IPS-20b (cell line): ENCODE measurements around the gene LITAFD.
"Not testable (repeated sequence)": the region's sequence is repeated elsewhere in the genome, so short reads cannot be mapped to it uniquely, and the experiment has no call there.

ENCODE experiments used
- H3K27ac ChIP-seq: one replicate; pipeline ENCODE4 v1.5.1; 2013; ENCODE audit warnings: low read length
- H3K27me3 ChIP-seq: 2 replicates; pipeline ENCODE4 v1.6.1; 2013; ENCODE audit warnings: mild to moderate bottlenecking, low read length, inconsistent platforms; ENCODE audit not compliant: insufficient read depth
- H3K36me3 ChIP-seq: 2 replicates; pipeline ENCODE4 v1.6.1; 2013; ENCODE audit warnings: low read depth, mild to moderate bottlenecking, inconsistent platforms, low read length, moderate library complexity; ENCODE audit not compliant: insufficient read depth
- H3K4me1 ChIP-seq: 2 replicates; pipeline ENCODE4 v1.6.1; 2013; ENCODE audit warnings: mild to moderate bottlenecking, control low read depth, inconsistent platforms, low read length, moderate library complexity; ENCODE audit not compliant: insufficient read depth
- H3K4me3 ChIP-seq: 2 replicates; pipeline ENCODE4 v1.5.1; 2013; ENCODE audit warnings: mild to moderate bottlenecking, low read length, inconsistent platforms
- H3K9ac ChIP-seq: 2 replicates; pipeline ENCODE4 v1.6.1; 2013; ENCODE audit warnings: low read depth, mild to moderate bottlenecking, inconsistent platforms, low read length, moderate library complexity
- H3K9me3 ChIP-seq: 2 replicates; pipeline ENCODE4 v1.6.1; 2013; ENCODE audit warnings: mild to moderate bottlenecking, low read depth, low read length, inconsistent platforms; ENCODE audit not compliant: insufficient read depth

LITAFD gene

DNA sequence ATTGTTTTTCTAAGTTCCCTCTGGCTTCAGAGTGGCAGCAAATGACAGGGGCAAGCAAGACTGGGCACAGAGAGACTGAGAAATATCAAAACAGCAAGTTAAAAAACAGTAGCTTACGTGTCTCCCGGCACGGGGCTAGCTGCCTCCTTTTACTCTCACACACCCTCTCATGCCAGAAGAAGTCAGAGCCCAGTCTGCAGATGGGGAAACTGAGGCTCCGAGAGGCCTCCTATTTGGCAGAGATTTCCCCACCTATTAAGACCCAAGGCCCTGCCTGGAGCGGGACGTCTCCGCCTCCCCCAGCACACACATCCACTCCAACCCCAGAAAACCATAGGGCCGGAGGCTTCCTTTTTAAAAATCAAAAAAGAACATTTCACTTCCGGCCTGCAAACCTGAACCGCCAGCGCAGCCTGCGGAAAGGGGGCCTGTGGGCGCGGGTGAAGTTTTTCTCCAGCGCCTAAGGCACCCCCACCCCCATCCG, 14.2 kb upstream of the LITAFD start:
- H3K27ac ChIP-seq: no peak overlapping the region
- H3K9me3 ChIP-seq: no peaks in the 10 kb centered on the region
- peak overlapping the region; percentile 83 for H3K4me3 ChIP-seq
- peaks cover 32% of the 10 kb centered on the region for H3K4me1 ChIP-seq
- peaks cover 23% of the 10 kb centered on the region for H3K36me3 ChIP-seq
- H3K9ac ChIP-seq: peak overlapping the region; percentile 92
- H3K27me3 ChIP-seq: no peaks in the 10 kb centered on the region

GRCh38 chr16:8868416-8869211, 13.5 kb upstream of the LITAFD start, which contains the start of gene CARHSP1:
Gene CARHSP1, minus strand, starts transcription at chr16:8869006. Its CDS starts 9,678 bp downstream, at chr16:8859328.
- no peaks in the 10 kb centered on the region for H3K27me3 ChIP-seq
- H3K36me3 ChIP-seq: peaks cover 18% of the 10 kb centered on the region
- H3K9ac ChIP-seq: peak within 1 kb of the TSS; percentile 92
- peak within 1 kb of the TSS; percentile 22 for H3K27ac ChIP-seq
- H3K4me1 ChIP-seq: peaks cover 27% of the 10 kb centered on the region
- no peaks in the 10 kb centered on the region for H3K9me3 ChIP-seq
- peak within 1 kb of the TSS; percentile 83 for H3K4me3 ChIP-seq

- Histone ChIP-seq H3K9me3 (no peaks in the 10 kb centered on the region), H3K27ac (peak overlapping the region; percentile 22), H3K4me1 (peaks cover 20% of the 10 kb centered on the region), H3K4me3 (peak overlapping the region; percentile 78), H3K36me3 (peaks cover 12% of the 10 kb centered on the region; the same call in 1 of the 2 replicates), H3K27me3 (no peaks in the 10 kb centered on the region), H3K9ac (peak overlapping the region; percentile 91; the same call in 1 of the 2 replicates)
Observed at GRCh38 chr16:8869212-8869987, 12.8 kb upstream of the LITAFD start.

- H3K9ac ChIP-seq, H3K27me3 ChIP-seq, H3K36me3 ChIP-seq, H3K9me3 ChIP-seq, H3K4me3 ChIP-seq, H3K27ac ChIP-seq: not testable (repeated sequence)
- peaks cover 15% of the 10 kb centered on the region for H3K4me1 ChIP-seq
Observed at GRCh38 chr16:8869988-8870241, 12.2 kb upstream of the LITAFD start.

GRCh38 chr16:8872071-8872470, 10.1 kb upstream of the LITAFD start:
- Histone ChIP-seq H3K9me3 (no peaks in the 10 kb centered on the region), H3K27me3 (no peaks in the 10 kb centered on the region), H3K4me1 (peaks cover 3% of the 10 kb centered on the region; the same call in 1 of the 2 replicates), H3K27ac (no peak overlapping the region), H3K4me3 (no peak overlapping the region), H3K9ac (no peak overlapping the region), H3K36me3 (no peaks in the 10 kb centered on the region)

DNA sequence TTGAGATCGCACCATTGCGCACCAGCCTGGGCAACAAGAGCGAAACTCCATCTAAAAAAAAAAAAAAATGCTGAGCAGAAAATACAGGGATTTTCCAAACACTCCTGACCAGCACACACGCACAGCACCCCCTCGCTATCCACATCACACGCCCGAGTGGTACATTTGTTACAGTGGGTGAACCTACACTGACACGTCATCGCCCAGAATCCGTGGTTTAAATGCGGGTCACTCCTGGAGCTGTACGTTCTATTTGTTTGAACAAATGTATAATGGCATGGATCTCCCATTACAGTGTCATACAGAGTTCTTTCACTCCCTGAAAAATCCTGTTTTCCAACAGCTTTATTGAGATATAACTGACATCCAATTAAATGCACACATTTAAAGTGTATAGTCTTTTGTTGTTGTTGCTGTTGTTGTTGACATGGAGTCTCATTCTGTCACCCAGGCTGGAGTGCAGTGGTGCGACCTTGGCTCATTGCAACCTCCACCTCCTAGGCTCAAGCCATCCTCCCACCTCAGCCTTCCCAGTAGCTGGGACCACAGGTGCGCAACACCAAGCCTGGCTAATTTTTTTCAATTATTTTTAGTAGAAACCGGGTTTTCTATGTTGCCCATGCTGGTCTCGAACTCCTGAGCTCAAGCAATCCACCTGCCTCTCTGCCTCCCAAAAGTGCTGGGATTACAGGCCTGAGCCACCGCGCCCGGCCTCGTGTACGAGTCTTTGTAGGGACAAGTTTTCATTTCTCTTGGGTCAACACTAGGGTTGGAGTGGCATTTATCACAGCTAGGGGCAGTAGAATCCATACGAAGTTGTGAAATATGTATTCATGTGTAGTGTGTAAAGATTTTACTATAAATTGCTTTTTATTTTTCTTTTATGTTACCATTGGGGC, 8.9 kb upstream of the LITAFD start:
- H3K4me1 ChIP-seq: peaks cover 3% of the 10 kb centered on the region; the same call in 1 of the 2 replicates
- no peak overlapping the region for H3K27ac ChIP-seq
- no peaks in the 10 kb centered on the region for H3K36me3 ChIP-seq
- H3K4me3 ChIP-seq: no peak overlapping the region
- H3K9me3 ChIP-seq: no peaks in the 10 kb centered on the region
- no peaks in the 10 kb centered on the region for H3K27me3 ChIP-seq
- no peak overlapping the region for H3K9ac ChIP-seq

GRCh38 chr16:8873866-8874195, 8.3 kb upstream of the LITAFD start:
- not testable (repeated sequence) for H3K27ac ChIP-seq, H3K4me1 ChIP-seq, H3K4me3 ChIP-seq

GRCh38 chr16:8874388-8874787, 7.8 kb upstream of the LITAFD start:
- H3K9ac ChIP-seq: no peak overlapping the region
- no peaks in the 10 kb centered on the region for H3K9me3 ChIP-seq
- no peak overlapping the region for H3K27ac ChIP-seq
- no peaks in the 10 kb centered on the region for H3K27me3 ChIP-seq
- no peaks in the 10 kb centered on the region for H3K36me3 ChIP-seq
- no peak overlapping the region for H3K4me3 ChIP-seq
- peaks cover 5% of the 10 kb centered on the region; the same call in 1 of the 2 replicates for H3K4me1 ChIP-seq

More at GRCh38 chr16:8873866-8874195, 8.3 kb upstream of the LITAFD start:
- not testable (repeated sequence) for H3K27me3 ChIP-seq, H3K9me3 ChIP-seq, H3K9ac ChIP-seq, H3K36me3 ChIP-seq

- H3K9ac ChIP-seq, H3K27ac ChIP-seq, H3K9me3 ChIP-seq, H3K4me1 ChIP-seq, H3K36me3 ChIP-seq, H3K27me3 ChIP-seq, H3K4me3 ChIP-seq: not testable (repeated sequence)
Observed at GRCh38 chr16:8875317-8875716, 6.8 kb upstream of the LITAFD start.

GRCh38 chr16:8877894-8878522, 4.1 kb upstream of the LITAFD start:
- Histone ChIP-seq H3K4me1 (peaks cover 4% of the 10 kb centered on the region; the same call in 1 of the 2 replicates), H3K4me3 (no peak overlapping the region), H3K36me3 (no peaks in the 10 kb centered on the region), H3K9ac (peak overlapping the region; percentile 9; the same call in 1 of the 2 replicates), H3K9me3 (no peaks in the 10 kb centered on the region), H3K27me3 (no peaks in the 10 kb centered on the region), H3K27ac (no peak overlapping the region)

- Histone ChIP-seq H3K36me3 (no peaks in the 10 kb centered on the region), H3K4me3 (no peak overlapping the region), H3K27me3 (no peaks in the 10 kb centered on the region), H3K9me3 (no peaks in the 10 kb centered on the region), H3K9ac (peak overlapping the region; percentile 9; the same call in 1 of the 2 replicates), H3K4me1 (peaks cover 4% of the 10 kb centered on the region; the same call in 1 of the 2 replicates), H3K27ac (no peak overlapping the region)
Observed at GRCh38 chr16:8878523-8878911, 3.6 kb upstream of the LITAFD start.
